Posterior cingulate gyrus (tissue), 11 donors: ENCODE results near the gene TRIM2.

Source experiments
- DNase-seq, 10 donors: peaks; one replicate each; pipeline versions ENCODE4 v3.0.0 to v3.0.0-alpha.2; 2020 to 2021; ENCODE audit warnings: mixed read lengths in 3 of 10
- intact Hi-C: fragments of 100-400 bp; cut with DNase I; formaldehyde crosslinking; loops from one replicate; pipeline ENCODE4 v1.15.1; 2023

Gene TRIM2

DNA sequence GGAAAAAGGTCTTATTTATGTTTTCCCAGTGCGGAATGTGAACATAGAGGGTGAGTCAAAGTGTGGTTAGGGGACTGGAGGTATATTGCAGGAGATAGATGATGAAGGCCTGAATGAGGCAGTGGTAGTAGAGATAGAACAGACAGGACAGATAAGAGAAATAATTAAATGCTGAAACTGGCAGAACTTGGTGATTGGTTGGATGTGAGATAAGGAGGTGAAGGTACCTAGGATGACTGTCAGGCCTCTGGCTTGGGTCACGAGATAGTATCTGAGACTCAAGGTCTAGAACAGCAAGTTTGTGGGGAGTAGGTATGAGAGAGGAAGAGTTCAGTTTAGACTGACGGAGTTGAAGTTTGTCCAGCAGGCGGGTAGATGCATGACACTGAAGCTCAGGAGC, 143.8 kb downstream of the TRIM2 start:
- intact Hi-C loops: loop anchor here (5.0 to 10.0 kb wide), 2 partner anchors 119 to 397 kb away; partner anchors contain the start of gene TMEM131L
- DNase-seq: no peak

DNA sequence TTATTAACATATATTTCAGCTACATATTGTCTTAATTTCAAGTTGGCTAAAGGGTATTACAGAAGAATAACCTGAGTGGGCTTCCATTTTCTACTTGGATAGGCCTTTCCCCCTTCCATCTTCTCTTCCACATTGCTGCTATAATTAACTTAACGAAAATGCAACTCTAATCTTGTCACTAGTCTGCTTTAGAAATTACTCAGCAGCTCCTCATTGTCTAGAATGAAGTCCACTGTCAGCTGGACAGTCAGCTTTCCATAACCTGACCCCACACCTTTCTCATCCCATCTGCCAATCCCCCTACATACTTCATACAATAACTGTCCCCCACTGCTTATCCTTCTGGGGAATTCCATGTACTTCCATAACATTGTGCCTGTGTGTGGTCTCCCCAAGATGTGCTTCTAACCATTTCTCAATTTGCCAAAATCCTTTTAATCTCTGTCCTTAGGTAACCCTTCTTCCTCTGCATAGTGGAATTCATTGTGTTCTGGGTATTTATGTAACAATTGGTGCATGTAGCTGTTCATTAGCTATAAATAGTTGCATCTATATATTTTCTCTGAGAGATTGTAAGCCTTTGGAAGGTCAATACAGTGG, 145.1 kb downstream of the TRIM2 start:
- intact Hi-C loops: loop anchor here (5.0 to 10.0 kb wide), 2 partner anchors 118 to 395 kb away; partner anchors contain the start of gene TMEM131L
- no peak for DNase-seq

DNA sequence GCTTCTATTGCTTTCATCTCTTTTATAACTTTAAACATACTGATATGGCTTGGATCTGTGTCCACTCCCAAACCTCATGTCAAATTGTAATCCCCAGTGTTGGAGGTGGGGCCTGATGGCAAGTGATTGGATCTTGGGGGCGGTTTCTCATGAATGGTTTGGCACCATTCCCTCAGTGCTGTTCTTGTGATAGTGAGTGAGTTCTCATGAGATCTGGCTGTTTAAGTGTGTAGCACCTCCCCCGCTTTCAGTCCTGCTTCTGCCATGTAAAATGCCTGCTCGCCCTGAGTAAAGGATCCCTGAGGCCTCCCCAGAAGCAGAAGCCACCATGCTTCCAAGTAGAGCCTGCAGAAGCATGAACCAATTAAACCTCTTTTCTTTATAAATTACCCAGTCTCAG, 157.9 kb downstream of the TRIM2 start:
- no peak for DNase-seq
- intact Hi-C loops: no loop called here

GRCh38 chr4:153364061-153364460, 159.8 kb downstream of the TRIM2 start:
- no peak for DNase-seq
- intact Hi-C loops: no loop called here

GRCh38 chr4:153365003-153365402, 160.8 kb downstream of the TRIM2 start:
- intact Hi-C loops: no loop called here
- no peak for DNase-seq

- intact Hi-C loops: no loop called here
These were observed 162.2 kb downstream of the TRIM2 start for GRCh38 chr4:153366486-153366885.

DNA sequence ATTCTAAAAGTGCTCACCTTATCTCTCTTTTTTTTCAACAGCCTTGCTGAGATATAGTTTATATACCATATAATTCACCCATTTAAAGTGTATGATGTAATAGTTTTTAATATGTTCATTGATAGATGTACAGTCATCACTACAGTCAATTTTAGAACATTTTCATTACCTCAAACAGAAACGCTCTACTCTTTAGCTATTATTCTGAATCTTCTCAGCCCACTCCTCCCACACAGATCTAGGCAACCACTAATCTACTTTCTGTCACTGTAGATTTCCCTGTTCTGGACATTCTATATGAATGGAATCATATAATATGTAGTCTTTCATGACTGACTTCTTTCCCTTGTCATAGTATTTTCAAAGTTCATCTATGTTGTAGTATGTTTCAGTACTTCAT, 162.8 kb downstream of the TRIM2 start:
- DNase-seq: no peak
- intact Hi-C loops: no loop called here

More at GRCh38 chr4:153366486-153366885, 162.2 kb downstream of the TRIM2 start:
- no peak for DNase-seq

DNA sequence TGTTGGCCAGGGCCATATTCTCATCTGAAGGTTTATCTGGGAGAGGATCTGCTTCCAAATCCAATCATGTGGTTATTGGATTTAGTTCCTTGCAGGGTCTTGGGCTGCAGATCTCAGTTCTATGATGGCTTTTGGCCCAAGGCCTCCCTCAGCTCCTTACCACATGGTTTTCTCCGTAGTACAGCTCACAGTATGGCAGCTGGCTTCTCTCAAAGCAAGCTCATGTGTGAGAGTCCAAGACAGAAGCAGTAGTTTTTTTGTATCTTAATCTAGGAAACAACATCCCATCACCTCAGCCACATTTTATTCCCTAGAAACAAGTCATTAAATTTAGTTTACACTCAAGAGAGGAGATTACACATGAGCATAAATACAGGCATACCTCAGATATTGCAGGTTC, 164.8 kb downstream of the TRIM2 start:
- DNase-seq: no peak
- intact Hi-C loops: no loop called here

DNA sequence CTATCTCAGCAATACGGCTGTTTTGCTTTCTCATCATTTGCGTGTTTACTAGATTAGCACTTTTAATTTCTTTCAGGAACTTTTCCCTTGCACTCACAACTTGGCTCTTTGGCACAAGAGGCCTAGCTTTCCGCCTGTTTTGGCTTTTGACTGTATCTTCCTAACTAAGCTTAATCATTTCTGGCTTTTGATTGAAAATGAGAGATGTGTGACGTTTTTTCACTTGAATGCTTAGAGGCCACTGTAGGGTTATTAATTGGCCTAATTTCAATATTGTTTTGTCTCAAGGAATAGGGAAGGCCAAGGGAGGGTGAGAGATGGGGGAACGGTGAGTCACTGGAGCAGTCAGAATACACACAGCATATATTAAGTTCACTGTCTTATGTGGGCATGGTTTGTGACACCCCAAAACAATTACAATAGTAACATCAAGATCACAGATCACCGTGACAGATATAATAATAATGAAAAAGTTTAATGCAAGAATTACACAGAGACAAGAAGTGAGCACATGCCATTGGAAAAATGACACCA, 167.5 kb downstream of the TRIM2 start:
- DNase-seq: no peak
- intact Hi-C loops: no loop called here

DNA sequence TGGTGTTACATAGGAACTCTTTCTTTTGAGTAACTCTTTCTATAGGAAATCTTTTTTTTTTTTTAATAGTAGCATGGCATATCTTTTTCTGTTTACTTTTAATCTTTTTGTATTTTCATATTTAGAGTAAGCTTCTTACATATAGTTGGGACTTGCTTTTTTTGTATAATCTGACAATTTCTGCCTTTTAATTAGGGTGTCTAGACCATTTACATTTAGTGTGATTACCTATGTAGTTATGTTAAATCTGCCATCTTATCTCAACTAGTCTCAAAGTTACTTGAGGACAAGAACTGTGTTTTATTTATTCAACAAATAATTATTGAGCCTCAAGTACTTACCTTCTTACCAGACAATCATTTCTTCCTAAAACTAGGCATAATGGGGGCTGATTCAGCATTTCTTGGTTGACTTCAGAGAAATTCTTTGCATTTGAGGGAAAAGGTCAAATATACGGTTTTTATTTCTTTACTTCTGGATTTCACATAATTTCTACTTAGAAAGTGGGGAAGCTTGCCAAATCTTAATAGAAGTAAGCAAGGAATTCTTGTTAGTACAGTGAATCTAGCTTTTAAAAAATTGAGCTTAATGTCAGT, 168.8 kb downstream of the TRIM2 start:
- no peak for DNase-seq
- intact Hi-C loops: no loop called here

DNA sequence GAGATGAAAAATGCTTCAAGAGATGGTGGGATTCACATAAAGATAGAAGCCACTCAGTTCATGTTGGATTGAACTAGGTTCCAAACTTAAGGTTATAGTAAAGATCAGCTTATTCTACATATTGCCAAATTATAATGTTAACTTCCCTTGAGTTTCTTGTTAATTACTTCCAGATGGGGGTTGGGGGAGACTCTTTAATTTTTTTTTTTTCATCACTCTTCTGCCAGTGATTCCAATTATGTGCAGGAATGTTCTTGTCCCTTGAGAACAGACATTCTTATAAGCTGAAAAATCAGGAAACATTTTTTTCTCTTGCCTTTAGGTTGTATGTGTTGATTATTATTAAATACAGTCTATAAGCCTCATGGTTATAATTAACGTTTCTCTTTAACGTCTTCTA, 170.2 kb downstream of the TRIM2 start:
- no peak for DNase-seq
- intact Hi-C loops: no loop called here

DNA sequence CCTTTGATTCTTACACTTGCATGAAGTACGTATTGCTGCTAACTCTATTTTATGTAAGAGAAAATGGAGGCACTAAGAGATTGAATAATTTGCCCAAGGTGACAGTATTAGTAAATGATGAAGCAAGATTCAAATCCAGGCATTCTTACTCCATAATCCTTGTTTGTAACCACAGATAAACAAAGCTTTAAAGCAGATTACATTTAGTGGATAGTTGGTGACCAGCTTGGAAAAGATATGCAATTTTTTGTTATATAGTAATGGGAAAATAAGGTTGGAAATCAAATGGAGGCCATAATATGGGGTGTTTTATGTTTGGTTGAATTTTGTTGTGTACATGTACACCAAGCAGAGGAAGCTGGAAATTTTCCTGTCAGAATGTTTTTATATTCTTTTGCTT, 171.1 kb downstream of the TRIM2 start:
- intact Hi-C loops: no loop called here

GRCh38 chr4:153383131-153383530, 178.9 kb downstream of the TRIM2 start:
- no peak for DNase-seq

More for the DNA sequence above, 171.1 kb downstream of the TRIM2 start:
- DNase-seq: no peak

GRCh38 chr4:153384160-153384559, 179.9 kb downstream of the TRIM2 start:
- intact Hi-C loops: no loop called here
- DNase-seq: no peak

More at GRCh38 chr4:153383131-153383530, 178.9 kb downstream of the TRIM2 start:
- intact Hi-C loops: no loop called here

GRCh38 chr4:153385784-153386183, 181.5 kb downstream of the TRIM2 start:
- intact Hi-C loops: no loop called here
- no peak for DNase-seq

- intact Hi-C loops: no loop called here
- no peak for DNase-seq
These were observed 183.7 kb downstream of the TRIM2 start for GRCh38 chr4:153387981-153388380.
